H1 (cell line): ENCODE results near the gene S100A16. TPM values are rescaled to one million over a fixed set of nuclear protein-coding genes. Genes with fewer than 3 reads are reported as not detected.
A peak's percentile ranks its signal among the peaks of the same experiment; 100 is the strongest.

Experiments
- CTCF ChIA-PET: fragments of 300-600 bp; sonication (Branson Sonifier 250); formaldehyde crosslinking; loops from one replicate; lab custom pipeline; 2021; ENCODE audit not compliant: partially characterized antibody; lab: Charles Lee
- POLR2A ChIA-PET: fragments of 300-600 bp; sonication (Branson Sonifier 250); formaldehyde crosslinking; loops from one replicate; lab custom pipeline; 2021; ENCODE audit warnings: inconsistent platforms; ENCODE audit not compliant: partially characterized antibody; lab: Charles Lee
- DNase-seq, 2 experiments: peaks; one replicate each; pipeline versions ENCODE4 v3.0.0 to v3.0.0-alpha.2; 2010 to 2022; ENCODE audit warnings: low spot score in 2 of 2, low read depth in 1 of 2, mixed read lengths in 1 of 2
- FAIRE-seq: peaks from 2 replicates; lab custom pipeline; 2011; peaks lifted over from hg19 to GRCh38; lab: Jason Lieb, UNC
- H2AFZ ChIP-seq: 2 replicates; pipeline ENCODE4 v1.8.1; 2012; ENCODE audit warnings: low read length, inconsistent platforms
- H2AK5ac ChIP-seq: 2 replicates; pipeline ENCODE4 v1.6.1; 2013; ENCODE audit warnings: low read depth, low read length
- H2BK120ac ChIP-seq: replicated peaks from 2 replicates; pipeline ENCODE3; 2013; ENCODE audit warnings: low read depth, low read length, inconsistent platforms
- H2BK12ac ChIP-seq: 2 replicates; pipeline ENCODE4 v1.6.1; 2013; ENCODE audit warnings: low read depth, low read length
- H2BK15ac ChIP-seq: 2 replicates; pipeline ENCODE4 v1.6.1; 2013; ENCODE audit warnings: low read length
- H2BK20ac ChIP-seq: 2 replicates; pipeline ENCODE4 v1.6.1; 2013; ENCODE audit warnings: low read length
- H2BK5ac ChIP-seq: 2 replicates; pipeline ENCODE4 v1.6.1; 2013; ENCODE audit warnings: low read depth, low read length
- H3K14ac ChIP-seq: 2 replicates; pipeline ENCODE4 v1.6.1; 2013; ENCODE audit warnings: inconsistent platforms; ENCODE audit not compliant: insufficient read length
- H3K18ac ChIP-seq: 2 replicates; pipeline ENCODE4 v1.6.1; 2013; ENCODE audit warnings: low read length; ENCODE audit errors: extremely low read depth
- H3K23ac ChIP-seq: 2 replicates; pipeline ENCODE4 v1.6.1; 2013; ENCODE audit warnings: inconsistent platforms; ENCODE audit not compliant: insufficient read length
- H3K23me2 ChIP-seq: 2 replicates; pipeline ENCODE4 v1.6.1; 2013; ENCODE audit warnings: low read depth, low read length
- H3K27ac ChIP-seq: 2 replicates; pipeline ENCODE4 v1.6.1; 2011; ENCODE audit warnings: low read depth, low read length, inconsistent platforms
- H3K27me3 ChIP-seq, 4 experiments: replicated peaks in 1 of 4; 1 replicate in 1 of 4; 2 replicates in 3 of 4; pipeline versions ENCODE4 v1.6.1 to v1.8.1; 2011 to 2013; ENCODE audit warnings: low read length in 3 of 4, mild to moderate bottlenecking in 3 of 4, inconsistent platforms in 2 of 4, mixed read lengths in 2 of 4, moderate library complexity in 1 of 4; ENCODE audit not compliant: control insufficient read depth in 3 of 4, insufficient read depth in 3 of 4; ENCODE audit errors: extremely low read depth in 1 of 4
- H3K36me3 ChIP-seq, 4 experiments: 2 replicates each; pipeline versions ENCODE4 v1.6.1 to v1.8.1; 2011 to 2013; ENCODE audit warnings: mild to moderate bottlenecking in 4 of 4, low read length in 3 of 4, moderate library complexity in 2 of 4, control low read depth in 1 of 4, inconsistent platforms in 1 of 4; ENCODE audit not compliant: insufficient read depth in 4 of 4, control insufficient read depth in 2 of 4
- H3K4ac ChIP-seq: replicated peaks from 2 replicates; pipeline ENCODE3; 2013; ENCODE audit warnings: low read length, low read depth, mixed read lengths, inconsistent platforms; ENCODE audit not compliant: insufficient read length
- H3K4me1 ChIP-seq, 4 experiments: replicated peaks in 1 of 4; 1 replicate in 1 of 4; 2 replicates in 3 of 4; pipeline versions ENCODE4 v1.6.1 to v1.8.1; 2011 to 2013; ENCODE audit warnings: low read length in 3 of 4, inconsistent platforms in 2 of 4, mixed read lengths in 1 of 4; ENCODE audit not compliant: insufficient read depth in 4 of 4, control insufficient read depth in 3 of 4
- H3K4me2 ChIP-seq, 2 experiments: 2 replicates each; pipeline versions ENCODE4 v1.6.1 to v1.8.1; 2011 to 2013; ENCODE audit warnings: low read depth in 2 of 2, low read length in 2 of 2, control low read depth in 1 of 2, inconsistent platforms in 1 of 2, mild to moderate bottlenecking in 1 of 2; ENCODE audit not compliant: insufficient read depth in 1 of 2
- H3K4me3 ChIP-seq, 4 experiments: fragments of 200-600, 300-600 bp in 1 of 4; sonication (generic), shearing (Covaris generic), sonication (Bioruptor Twin) in 1 of 4; 2 replicates each; pipeline versions ENCODE4 v1.5.1 to v1.8.1; 2011 to 2016; ENCODE audit warnings: low read length in 4 of 4, low read depth in 3 of 4, control low read depth in 2 of 4, inconsistent platforms in 2 of 4, mild to moderate bottlenecking in 2 of 4, mixed read lengths in 1 of 4, moderate library complexity in 1 of 4; ENCODE audit not compliant: insufficient read depth in 2 of 4; ENCODE audit errors: extremely low read depth in 1 of 4
- H3K56ac ChIP-seq: replicated peaks from 2 replicates; pipeline ENCODE3; 2013; ENCODE audit warnings: low read depth, mild to moderate bottlenecking, mixed read lengths, low read length, inconsistent platforms; ENCODE audit not compliant: insufficient read length
- H3K79me1 ChIP-seq: 2 replicates; pipeline ENCODE4 v1.6.1; 2013; ENCODE audit warnings: low read depth, low read length, control low read depth
- H3K79me2 ChIP-seq, 2 experiments: 2 replicates each; pipeline versions ENCODE4 v1.6.1 to v1.8.1; 2012 to 2013; ENCODE audit warnings: low read length in 2 of 2, mild to moderate bottlenecking in 2 of 2, inconsistent platforms in 1 of 2; ENCODE audit not compliant: insufficient read depth in 2 of 2, control insufficient read depth in 1 of 2
- H3K9ac ChIP-seq, 4 experiments: replicated peaks in 1 of 4; 1 replicate in 1 of 4; 2 replicates in 3 of 4; pipeline versions ENCODE4 v1.6.1 to v1.8.1; 2011 to 2013; ENCODE audit warnings: low read depth in 3 of 4, low read length in 3 of 4, control low read depth in 2 of 4, mild to moderate bottlenecking in 2 of 4, moderate library complexity in 2 of 4, inconsistent platforms in 1 of 4; ENCODE audit errors: extremely low read depth in 1 of 4
- H3K9me3 ChIP-seq, 2 experiments: 2 replicates each; pipeline versions ENCODE4 v1.6.1 to v1.8.1; 2012 to 2013; ENCODE audit warnings: mild to moderate bottlenecking in 2 of 2, moderate library complexity in 2 of 2, control low read depth in 1 of 2, inconsistent platforms in 1 of 2, low read depth in 1 of 2, low read length in 1 of 2, mixed read lengths in 1 of 2; ENCODE audit not compliant: insufficient read depth in 2 of 2
- H4K20me1 ChIP-seq, 2 experiments: replicated peaks in 1 of 2; 2 replicates each; pipeline versions ENCODE3 to v1.8.1; 2011 to 2013; ENCODE audit warnings: inconsistent platforms in 2 of 2, low read length in 2 of 2, mild to moderate bottlenecking in 1 of 2; ENCODE audit not compliant: insufficient read depth in 2 of 2, control insufficient read depth in 1 of 2
- H4K5ac ChIP-seq: 2 replicates; pipeline ENCODE4 v1.6.1; 2013; ENCODE audit warnings: low read length, low read depth, mixed read lengths, inconsistent platforms; ENCODE audit not compliant: insufficient read length
- H4K8ac ChIP-seq: 2 replicates; pipeline ENCODE4 v1.8.0; 2013; ENCODE audit warnings: mild to moderate bottlenecking, moderate library complexity, low read length, inconsistent platforms; ENCODE audit not compliant: insufficient read depth; ENCODE audit errors: extremely low read depth
- H4K91ac ChIP-seq: replicated peaks from 2 replicates; pipeline ENCODE3; 2013; ENCODE audit warnings: low read length, mixed read lengths, inconsistent platforms; ENCODE audit not compliant: insufficient read length
- EGR1 ChIP-seq: IDR thresholded peaks from 2 replicates; pipeline ENCODE4 v1.6.1; 2011; ENCODE audit warnings: low read depth, low read length, borderline replicate concordance
- MAFK ChIP-seq: IDR thresholded peaks from 2 replicates; pipeline ENCODE4 v1.6.1; 2012; ENCODE audit warnings: low read depth, mild to moderate bottlenecking, improper control_type of control experiment, low read length
- POLR2A ChIP-seq, 2 experiments: IDR thresholded peaks; 1 replicate in 1 of 2; 2 replicates in 1 of 2; pipeline ENCODE4 v1.6.1; 2011; ENCODE audit warnings: low read depth in 2 of 2, low read length in 2 of 2, mild to moderate bottlenecking in 2 of 2; ENCODE audit errors: control extremely low read depth in 1 of 2
- POU5F1 ChIP-seq: IDR thresholded peaks from 2 replicates; pipeline ENCODE4 v1.6.1; 2011; ENCODE audit warnings: low read depth, mild to moderate bottlenecking, low read length, moderate library complexity
- RAD21 ChIP-seq, 2 experiments: IDR thresholded peaks in 1 of 2; conservative IDR thresholded peaks in 1 of 2; 2 replicates each; pipeline ENCODE4 v1.6.1; 2011; ENCODE audit warnings: low read depth in 2 of 2, low read length in 2 of 2, improper control_type of control experiment in 1 of 2, inconsistent platforms in 1 of 2, mild to moderate bottlenecking in 1 of 2, moderate library complexity in 1 of 2
- RFX5 ChIP-seq: IDR thresholded peaks from 2 replicates; pipeline ENCODE4 v1.6.1; 2011; ENCODE audit warnings: low read depth, low read length, improper control_type of control experiment, borderline replicate concordance
- SUZ12 ChIP-seq: fragments of 200-600 bp; sonication (generic); IDR thresholded peaks from 2 replicates; pipeline ENCODE4 v1.6.1; 2012; ENCODE audit warnings: mild to moderate bottlenecking, inconsistent platforms, low read length, moderate library complexity, mixed read lengths
- WGBS, 2 experiments: shearing (Covaris generic) in 1 of 2; methylation state at CpG; one replicate each; pipeline versions ENCODE4 v1.1.6 to v1.1.7; 2013 to 2015; ENCODE audit warnings: low lambda C conversion rate in 2 of 2, mixed read lengths in 2 of 2, inconsistent platforms in 1 of 2, low coverage in 1 of 2, missing lambda C conversion rate in 1 of 2; ENCODE audit not compliant: insufficient replicate concordance in 2 of 2, insufficient coverage in 1 of 2, insufficient read length in 1 of 2; ENCODE audit errors: extremely low coverage in 1 of 2, missing lambda C conversion rate in 1 of 2; 5-methylcytosine and 5-hydroxymethylcytosine counted together
- polyA plus RNA-seq, 7 experiments: library from polyadenylated mRNA; depleted of rRNA in 3 of 7; stranded (reverse) in 5 of 7; unstranded in 2 of 7; fragments of >200 nt in 5 of 7; fragments of 200-250 nt in 2 of 7; gene quantifications; 1 replicate in 5 of 7; 2 replicates in 1 of 7; 4 replicates in 1 of 7; pipeline versions ENCODE4 v1.2.1 to v1.2.3, GENCODE V29; 2011 to 2013; ENCODE audit warnings: missing spikeins in 2 of 7, mixed read lengths in 2 of 7
- total RNA-seq: library from RNA; stranded (reverse); fragmentation: NEBNext Ultra II Directional; extraction: Animal tissue kit (Norgen Biotek cat#: 25700); gene quantifications from 2 replicates; pipeline ENCODE4 v1.2.1, GENCODE V29; 2021

S100A16 gene
- total and polyA plus RNA-seq, 2 of the 8 experiments (the other 6 are each of a cell fraction or from before 2014, with no cell fraction given): 14.9 to 61.4 TPM

DNA sequence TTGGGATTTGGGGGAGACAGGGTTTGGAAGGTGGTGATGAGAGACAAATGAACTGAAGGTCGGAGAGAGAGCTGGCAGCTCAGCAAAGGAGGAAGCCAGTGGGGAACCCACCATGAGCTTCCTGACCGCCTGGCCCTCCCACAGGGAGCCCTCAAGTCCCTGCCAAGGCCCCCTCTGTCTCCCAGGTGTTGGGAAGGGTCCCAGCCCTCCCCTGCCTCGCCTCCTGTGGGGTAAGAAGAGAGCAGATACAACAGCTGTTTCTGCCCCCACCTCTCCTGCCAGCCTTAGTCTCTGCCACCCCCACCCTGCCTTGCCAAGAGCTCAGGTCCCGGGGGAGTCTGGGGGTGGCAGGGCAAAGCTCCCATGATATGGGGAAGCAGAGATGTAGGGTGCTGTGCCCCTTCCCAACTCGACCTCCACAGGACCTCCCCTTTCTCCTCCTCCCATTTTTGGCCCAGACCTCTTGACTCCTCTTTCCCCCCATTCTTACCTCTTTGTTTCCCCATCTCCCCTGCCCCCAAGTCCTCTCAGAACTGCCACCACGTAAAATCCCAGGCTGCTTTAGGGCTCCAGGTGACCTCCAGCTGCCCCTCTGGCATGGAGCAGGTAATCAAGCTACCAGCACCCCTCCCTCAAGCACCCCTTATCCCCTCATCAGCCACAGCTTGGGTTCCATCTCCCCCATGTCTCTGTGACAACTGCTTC, 15.9 kb upstream of the S100A16 start:
- Histone ChIP-seq H4K20me1 (no peaks in the 10 kb centered on the region), H3K9ac (no peak overlapping the region), H3K23me2 (peaks cover 7% of the 10 kb centered on the region), H3K56ac (no peak overlapping the region), H3K36me3 (peaks cover 0 to 4% (median 1%) of the 10 kb centered on the region in 4 experiments; a peak in 3 of 8 replicates), H2BK20ac (peak overlapping the region; percentile 72; the same call in 1 of the 2 replicates), H3K4me1 (peaks cover 0 to 16% (median 11%) of the 10 kb centered on the region in 4 experiments; a peak in 6 of 7 replicates), H3K79me2 (no peaks in the 10 kb centered on the region), H2AFZ (no peak overlapping the region), H3K4ac (no peak overlapping the region), H2BK15ac (peak overlapping the region; percentile 98; the same call in 1 of the 2 replicates), H3K4me2 (no peak overlapping the region), H3K4me3 (no peak overlapping the region), H4K91ac (peak overlapping the region; percentile 59), H3K27me3 (no peaks in the 10 kb centered on the region), H2BK12ac (peak overlapping the region; percentile 77; the same call in 1 of the 2 replicates), H3K79me1 (no peaks in the 10 kb centered on the region), H2BK120ac (no peak overlapping the region), H4K8ac (peak overlapping the region; percentile 45; the same call in 1 of the 2 replicates), H3K9me3 (no peaks in the 10 kb centered on the region), H3K27ac (no peak overlapping the region), H2BK5ac (peak overlapping the region; percentile 52; the same call in 1 of the 2 replicates), H3K18ac (peak overlapping the region; percentile 48; the same call in 1 of the 2 replicates), H3K14ac (no peak overlapping the region), H4K5ac (peak overlapping the region; percentile 25), H2AK5ac (no peak overlapping the region; the same call in 1 of the 2 replicates), H3K23ac (no peak overlapping the region)
- TF ChIP-seq SUZ12 (no peak), POLR2A (IDR thresholded peaks at IDR 0.05; ENCODE audit: control extremely low read depth in 1 of 2, low read depth in 2 of 2, low read length in 2 of 2) (no peak), MAFK (no peak), RFX5 (no peak), RAD21 (IDR thresholded peaks at IDR 0.05 in 1 of 2, conservative IDR thresholded peaks at IDR 0.05 in 1 of 2; ENCODE audit: low read depth in 2 of 2, low read length in 2 of 2) (no peak), EGR1 (no peak), POU5F1 (no peak)
- CTCF ChIA-PET: interaction anchor here (0.5 to 10.2 kb wide), 32 partner anchors 10 to 358 kb away, joined by 3 to 115 read pairs (median 8); partner anchors contain the start of genes S100A14, S100A16, S100A4 and S100A6
- POLR2A ChIA-PET: interaction anchor here (0.9 to 15.6 kb wide), 8 partner anchors 11 to 362 kb away, joined by 3 to 261 read pairs (median 11); partner anchors contain the start of genes RPS27, S100A14, S100A16 and S100A6
- no peak for FAIRE-seq
- DNase-seq: no peak
- WGBS, 2 experiments: 80% methylated on average over 5 of the region's 6 CpGs; no CpG with 5 or more reads in 1 of the 2 experiments
